ENCODE measurements around the gene SLFN5. TPM values are rescaled to one million over a fixed set of nuclear protein-coding genes. Genes with fewer than 3 reads are reported as not detected.
"Not testable (repeated sequence)": the region's sequence is repeated elsewhere in the genome, so short reads cannot be mapped to it uniquely, and the experiment has no call there.

SLFN5 gene
- total RNA-seq, 1 experiment from 2014 or later: 2.5 TPM

- no peak for DNase-seq
- H3K36me3 ChIP-seq: no peaks in the 10 kb centered on the region
- no peak overlapping the region for H3K27ac ChIP-seq
- H3K27me3 ChIP-seq: no peaks in the 10 kb centered on the region
- no peaks in the 10 kb centered on the region for H3K9me3 ChIP-seq (replicated peaks)
- peaks cover 37% of the 10 kb centered on the region for H3K4me1 ChIP-seq
- H3K4me3 ChIP-seq: no peak overlapping the region
Observed at GRCh38 chr17:35255316-35255715, 12.4 kb downstream of the SLFN5 start.

- peak; percentile 20 to 47 for DNase-seq
- H3K9me3 ChIP-seq (replicated peaks): no peaks in the 10 kb centered on the region
- peaks cover 37% of the 10 kb centered on the region for H3K4me1 ChIP-seq
- no peak overlapping the region for H3K4me3 ChIP-seq
- H3K27ac ChIP-seq: no peak overlapping the region
- no peaks in the 10 kb centered on the region for H3K27me3 ChIP-seq
- no peaks in the 10 kb centered on the region for H3K36me3 ChIP-seq
Observed at GRCh38 chr17:35256629-35257028, 13.8 kb downstream of the SLFN5 start.

GRCh38 chr17:35257208-35257659 lies 14.4 kb downstream of the SLFN5 start:
- no peak overlapping the region for H3K27ac ChIP-seq
- DNase-seq: peak; percentile 50 to 69

GRCh38 chr17:35259001-35259400 lies 16.1 kb downstream of the SLFN5 start:
- no peak overlapping the region for H3K4me3 ChIP-seq
- no peaks in the 10 kb centered on the region for H3K27me3 ChIP-seq
- H3K27ac ChIP-seq: no peak overlapping the region
- no peak for DNase-seq
- no peaks in the 10 kb centered on the region for H3K36me3 ChIP-seq
- H3K9me3 ChIP-seq (replicated peaks): no peaks in the 10 kb centered on the region
- H3K4me1 ChIP-seq: peaks cover 33% of the 10 kb centered on the region

More at GRCh38 chr17:35257208-35257659, 14.4 kb downstream of the SLFN5 start:
- Histone ChIP-seq H3K4me1 (peaks cover 37% of the 10 kb centered on the region), H3K36me3 (no peaks in the 10 kb centered on the region), H3K27me3 (no peaks in the 10 kb centered on the region), H3K4me3 (no peak overlapping the region), H3K9me3 (replicated peaks) (no peaks in the 10 kb centered on the region)

GRCh38 chr17:35265071-35265470 lies 22.2 kb downstream of the SLFN5 start:
- Histone ChIP-seq H3K27me3 (no peaks in the 10 kb centered on the region), H3K36me3 (no peaks in the 10 kb centered on the region), H3K9me3 (replicated peaks) (no peaks in the 10 kb centered on the region), H3K4me1 (peaks cover 6% of the 10 kb centered on the region; the same call in 1 of the 2 replicates), H3K27ac (no peak overlapping the region), H3K4me3 (no peak overlapping the region)
- DNase-seq: no peak

- peak in 1 of 2 experiments; percentile 29 for DNase-seq
- no peaks in the 10 kb centered on the region for H3K27me3 ChIP-seq
- no peak overlapping the region for H3K4me3 ChIP-seq
- no peaks in the 10 kb centered on the region for H3K36me3 ChIP-seq
- H3K27ac ChIP-seq: no peak overlapping the region
- H3K9me3 ChIP-seq (replicated peaks): no peaks in the 10 kb centered on the region
- peaks cover 6% of the 10 kb centered on the region; the same call in 1 of the 2 replicates for H3K4me1 ChIP-seq
Observed at GRCh38 chr17:35265566-35266141, 22.8 kb downstream of the SLFN5 start.

- not testable (repeated sequence) for H3K4me3 ChIP-seq; H3K27me3 ChIP-seq; H3K4me1 ChIP-seq; H3K9me3 ChIP-seq (replicated peaks); DNase-seq; H3K36me3 ChIP-seq; H3K27ac ChIP-seq
Observed at GRCh38 chr17:35274167-35275066, 31.5 kb downstream of the SLFN5 start.

- H3K9me3 ChIP-seq (replicated peaks); H3K4me1 ChIP-seq; H3K36me3 ChIP-seq; H3K27me3 ChIP-seq; H3K27ac ChIP-seq; H3K4me3 ChIP-seq; DNase-seq: not testable (repeated sequence)
Observed at GRCh38 chr17:35278454-35278853, 35.6 kb downstream of the SLFN5 start.

GRCh38 chr17:35278876-35279275 lies 36.0 kb downstream of the SLFN5 start:
- not testable (repeated sequence) for DNase-seq; H3K4me1 ChIP-seq; H3K27me3 ChIP-seq; H3K27ac ChIP-seq; H3K4me3 ChIP-seq; H3K9me3 ChIP-seq (replicated peaks); H3K36me3 ChIP-seq

GRCh38 chr17:35283767-35284166 lies 40.9 kb downstream of the SLFN5 start:
- no peaks in the 10 kb centered on the region for H3K9me3 ChIP-seq (replicated peaks)
- no peak overlapping the region for H3K4me3 ChIP-seq
- no peaks in the 10 kb centered on the region for H3K27me3 ChIP-seq
- no peaks in the 10 kb centered on the region for H3K4me1 ChIP-seq
- no peaks in the 10 kb centered on the region for H3K36me3 ChIP-seq
- DNase-seq: no peak
- H3K27ac ChIP-seq: no peak overlapping the region

GRCh38 chr17:35284955-35285354 lies 42.1 kb downstream of the SLFN5 start:
- no peak overlapping the region for H3K27ac ChIP-seq

GRCh38 chr17:35286120-35286781 lies 43.4 kb downstream of the SLFN5 start:
- DNase-seq: no peak
- Histone ChIP-seq H3K9me3 (replicated peaks) (no peaks in the 10 kb centered on the region; the same call in 1 of the 2 replicates), H3K4me3 (no peak overlapping the region), H3K4me1 (no peaks in the 10 kb centered on the region), H3K36me3 (no peaks in the 10 kb centered on the region), H3K27me3 (no peaks in the 10 kb centered on the region), H3K27ac (no peak overlapping the region)

More at GRCh38 chr17:35284955-35285354, 42.1 kb downstream of the SLFN5 start:
- Histone ChIP-seq H3K36me3 (no peaks in the 10 kb centered on the region), H3K4me3 (no peak overlapping the region), H3K9me3 (replicated peaks) (no peaks in the 10 kb centered on the region; the same call in 1 of the 2 replicates), H3K27me3 (no peaks in the 10 kb centered on the region), H3K4me1 (no peaks in the 10 kb centered on the region)
- no peak for DNase-seq

- DNase-seq: no peak
- H3K9me3 ChIP-seq (replicated peaks): no peaks in the 10 kb centered on the region; the same call in 1 of the 2 replicates
- no peak overlapping the region for H3K27ac ChIP-seq
- H3K36me3 ChIP-seq: no peaks in the 10 kb centered on the region
- no peak overlapping the region for H3K4me3 ChIP-seq
- H3K4me1 ChIP-seq: no peaks in the 10 kb centered on the region
- no peaks in the 10 kb centered on the region for H3K27me3 ChIP-seq
Observed at GRCh38 chr17:35287286-35287811, 44.5 kb downstream of the SLFN5 start.

- DNase-seq: no peak
- no peaks in the 10 kb centered on the region for H3K27me3 ChIP-seq
- H3K4me1 ChIP-seq: no peaks in the 10 kb centered on the region
- no peak overlapping the region for H3K27ac ChIP-seq
- no peaks in the 10 kb centered on the region; the same call in 1 of the 2 replicates for H3K9me3 ChIP-seq (replicated peaks)
- no peak overlapping the region for H3K4me3 ChIP-seq
- no peaks in the 10 kb centered on the region for H3K36me3 ChIP-seq
Observed at GRCh38 chr17:35289222-35289621, 46.4 kb downstream of the SLFN5 start.

- no peaks in the 10 kb centered on the region for H3K36me3 ChIP-seq
- DNase-seq: no peak
Observed at GRCh38 chr17:35291802-35292201, 48.9 kb downstream of the SLFN5 start.

More at GRCh38 chr17:35291802-35292201, 48.9 kb downstream of the SLFN5 start:
- no peak overlapping the region for H3K27ac ChIP-seq
- peaks cover 9% of the 10 kb centered on the region; the same call in 1 of the 2 replicates for H3K4me1 ChIP-seq
- no peak overlapping the region for H3K4me3 ChIP-seq
- H3K27me3 ChIP-seq: no peaks in the 10 kb centered on the region
- peaks cover 4% of the 10 kb centered on the region for H3K9me3 ChIP-seq (replicated peaks)

Data from SJCRH30 (cell line).